Measurements from ENCODE around the gene ZFYVE26. TPM values are rescaled to one million over a fixed set of nuclear protein-coding genes. Genes with fewer than 3 reads are reported as not detected.
A peak's percentile ranks its signal among the peaks of the same experiment; 100 is the strongest.

The ZFYVE26 gene
- total and polyA plus RNA-seq, 2 of the 8 experiments (the other 6 are each of a cell fraction or from before 2014, with no cell fraction given), result 13.0 to 23.3 TPM

GRCh38 chr14:67815573-67816225 is 691 bp downstream of the ZFYVE26 start:
- no peak for DNase-seq (ENCODE audit: low read depth in 1 of 2, low spot score in 2 of 2)

More at GRCh38 chr14:67815573-67816225, 691 bp downstream of the ZFYVE26 start:
- Histone ChIP-seq H3K23ac (ENCODE audit: insufficient read length) (no peak overlapping the region), H3K36me3 (ENCODE audit: control insufficient read depth in 2 of 4, insufficient read depth in 4 of 4, low read length in 3 of 4) (peaks cover 0 to 16% (median 4%) of the 10 kb centered on the region in 4 experiments; a peak in 6 of 8 replicates), H4K8ac (ENCODE audit: extremely low read depth, insufficient read depth, low read length) (no peak overlapping the region), H3K9me3 (ENCODE audit: insufficient read depth in 2 of 2, low read depth in 1 of 2, low read length in 1 of 2) (no peaks in the 10 kb centered on the region), H3K56ac (replicated peaks; ENCODE audit: insufficient read length, low read depth, low read length) (no peak overlapping the region), H3K14ac (ENCODE audit: insufficient read length) (no peak overlapping the region), H4K20me1 (replicated peaks in 1 of 2; ENCODE audit: control insufficient read depth in 1 of 2, insufficient read depth in 2 of 2, low read length in 2 of 2) (no peaks in the 10 kb centered on the region), H2BK12ac (ENCODE audit: low read depth, low read length) (no peak overlapping the region; the same call in 1 of the 2 replicates), H3K4me2 (ENCODE audit: insufficient read depth in 1 of 2, low read depth in 2 of 2, low read length in 2 of 2) (peak overlapping the region; percentile 85 to 96), H2AFZ (ENCODE audit: low read length) (peak overlapping the region; percentile 87), H4K91ac (replicated peaks; ENCODE audit: insufficient read length, low read length) (no peak overlapping the region), H3K4me3 (ENCODE audit: extremely low read depth in 1 of 4, insufficient read depth in 2 of 4, low read depth in 3 of 4, low read length in 4 of 4) (peak overlapping the region; percentile 80 to 90 (median 88)), H2BK120ac (replicated peaks; ENCODE audit: low read depth, low read length) (no peak overlapping the region), H3K4ac (replicated peaks; ENCODE audit: insufficient read length, low read depth, low read length) (no peak overlapping the region), H2BK20ac (ENCODE audit: low read length) (no peak overlapping the region), H2BK15ac (ENCODE audit: low read length) (no peak overlapping the region), H3K4me1 (replicated peaks in 1 of 4; ENCODE audit: control insufficient read depth in 3 of 4, insufficient read depth in 4 of 4, low read length in 3 of 4) (peaks cover 0 to 12% (median 3%) of the 10 kb centered on the region in 4 experiments; a peak in 5 of 7 replicates), H3K9ac (replicated peaks in 1 of 4; ENCODE audit: extremely low read depth in 1 of 4, low read depth in 3 of 4, low read length in 3 of 4) (peak overlapping the region in 3 of 4 experiments; percentile 80 to 94 (median 83); a peak in 6 of 7 replicates), H4K5ac (ENCODE audit: insufficient read length, low read depth, low read length) (no peak overlapping the region), H3K23me2 (ENCODE audit: low read depth, low read length) (peaks cover 7% of the 10 kb centered on the region; the same call in 1 of the 2 replicates), H3K27me3 (replicated peaks in 1 of 4; ENCODE audit: control insufficient read depth in 3 of 4, extremely low read depth in 1 of 4, insufficient read depth in 3 of 4, low read length in 3 of 4) (no peaks in the 10 kb centered on the region), H3K79me1 (ENCODE audit: low read depth, low read length) (no peaks in the 10 kb centered on the region), H3K79me2 (ENCODE audit: control insufficient read depth in 1 of 2, insufficient read depth in 2 of 2, low read length in 2 of 2) (peaks cover 0 to 26% of the 10 kb centered on the region in 2 experiments; a peak in 3 of 4 replicates), H2AK5ac (ENCODE audit: low read depth, low read length) (no peak overlapping the region), H3K27ac (ENCODE audit: low read depth, low read length) (peak overlapping the region; percentile 78), H3K18ac (ENCODE audit: extremely low read depth, low read length) (peak overlapping the region; percentile 5; the same call in 1 of the 2 replicates), H2BK5ac (ENCODE audit: low read depth, low read length) (no peak overlapping the region; the same call in 1 of the 2 replicates)
- ChIA-PET CTCF (ENCODE audit: partially characterized antibody) (interaction anchor here (0.7 kb wide), 1 partner anchor 12 kb away, joined by 3 read pairs; no protein-coding TSS in a partner anchor), POLR2A (ENCODE audit: partially characterized antibody) (interaction anchor here (0.8 to 1.1 kb wide), 3 partner anchors 16 to 120 kb away, joined by 3 to 7 read pairs (median 4); partner anchors contain the start of gene RDH11)
- FAIRE-seq, result no peak
- WGBS, 2 experiments (ENCODE audit: extremely low coverage in 1 of 2, insufficient coverage in 1 of 2, insufficient read length in 1 of 2, insufficient replicate concordance in 2 of 2, low coverage in 1 of 2, low lambda C conversion rate in 2 of 2, missing lambda C conversion rate in 1 of 2), result 10% methylated on average over 14 of the region's 14 CpGs; no CpG with 5 or more reads in 1 of the 2 experiments
- TF ChIP-seq SP1 (IDR thresholded peaks at IDR 0.05; ENCODE audit: low read depth, low read length), result no peak
- peak; percentile 9 for TF ChIP-seq ASH2L (IDR thresholded peaks at IDR 0.05; ENCODE audit: low read length)
- TF ChIP-seq KDM1A (IDR thresholded peaks at IDR 0.05; ENCODE audit: borderline replicate concordance, low read length), result no peak
- no peak for TF ChIP-seq TAF1 (IDR thresholded peaks at IDR 0.05; ENCODE audit: low read depth, low read length)
- peak; percentile 10 for TF ChIP-seq KDM4A (IDR thresholded peaks at IDR 0.05; ENCODE audit: low read depth, low read length, severe bottlenecking)
- TF ChIP-seq POLR2A (IDR thresholded peaks at IDR 0.05; ENCODE audit: control extremely low read depth in 1 of 2, low read depth in 2 of 2, low read length in 2 of 2), result peak in 1 of 2 experiments; percentile 34; a peak in 1 of 3 replicates
- TF ChIP-seq MAFK (IDR thresholded peaks at IDR 0.05; ENCODE audit: low read depth, low read length), result peak; percentile 12; the same call in 1 of the 2 replicates

All from H1 (cell line).